Esophagus squamous epithelium (tissue), 5 donors: ENCODE measurements around the gene ADGRG1. TPM values are rescaled to one million over a fixed set of nuclear protein-coding genes. Genes with fewer than 3 reads are reported as not detected.

Experiments
- DNase-seq: peaks from one replicate; lab custom pipeline; 2025; lab: John Stamatoyannopoulos, UW
- H3K27ac ChIP-seq, 4 donors: fragments of 200-600 bp; sonication (generic); one replicate each; pipeline ENCODE4 v1.5.1; 2016 to 2019; ENCODE audit warnings: mild to moderate bottlenecking in 1 of 4
- H3K27me3 ChIP-seq, 4 donors: fragments of 200-600 bp; sonication (generic); 1 replicate in 3 of 4; 2 replicates in 1 of 4; pipeline versions ENCODE4 v1.5.1 to v1.6.0; 2017 to 2021; ENCODE audit warnings: antibody characterized with exemption in 1 of 4
- H3K36me3 ChIP-seq, 3 donors: fragments of 200-600 bp; sonication (generic); one replicate each; pipeline ENCODE4 v1.5.1; 2016 to 2019
- H3K4me1 ChIP-seq, 3 donors: fragments of 200-600 bp; sonication (generic); one replicate each; pipeline ENCODE4 v1.5.1; 2017 to 2019
- H3K4me3 ChIP-seq, 4 donors: fragments of 200-600 bp; sonication (generic); 1 replicate in 3 of 4; 2 replicates in 1 of 4; pipeline ENCODE4 v1.5.1; 2016 to 2019; ENCODE audit warnings: mild to moderate bottlenecking in 2 of 4, moderate library complexity in 1 of 4
- H3K9me3 ChIP-seq, 3 donors: fragments of 200-600 bp; sonication (generic); one replicate each; pipeline ENCODE4 v1.5.1; 2016 to 2019
- CTCF ChIP-seq, 6 experiments: fragments of 450-650 bp in 4 of 6; fragments of 200-600 bp in 2 of 6; sonication (generic) in 2 of 6; IDR thresholded peaks; one replicate each; pipeline ENCODE4 v1.5.1; 2016 to 2019; ENCODE audit warnings: antibody characterized with exemption in 6 of 6, mild to moderate bottlenecking in 4 of 6, moderate library complexity in 4 of 6
- POLR2A ChIP-seq, 4 donors: fragments of 450-650 bp; IDR thresholded peaks; one replicate each; pipeline ENCODE4 v1.6.1; 2017; ENCODE audit warnings: antibody characterized with exemption in 4 of 4, mild to moderate bottlenecking in 4 of 4, moderate library complexity in 3 of 4
- WGBS, 2 donors: methylation state at CpG; one replicate each; pipeline ENCODE4 v1.1.5; 2018; 5-methylcytosine and 5-hydroxymethylcytosine counted together
- intact Hi-C: fragments of 100-400 bp; cut with DNase I; formaldehyde crosslinking; loops from one replicate; pipeline ENCODE4 v1.15.0; 2022
- total RNA-seq, 4 donors: library from RNA; depleted of rRNA; stranded (reverse); fragments of >200 nt; gene quantifications; one replicate each; pipeline ENCODE4 v1.1.0, GENCODE V29; 2016
- donor health status: DM: yes; HTN: yes; CAD: no.

ADGRG1 gene
- total RNA-seq, 4 donors from 2014 or later: 37.0 to 65.5 (median 42.1) TPM

GRCh38 chr16:57644383-57645014, 16.1 kb downstream of the ADGRG1 start:
- WGBS, 2 donors: 85 to 89% methylated on average over 11 of the region's 11 CpGs
- peaks cover 0 to 10% (median 0%) of the 10 kb centered on the region in 4 donors for H3K27me3 ChIP-seq
- peaks cover 11 to 81% (median 45%) of the 10 kb centered on the region in 3 donors for H3K4me1 ChIP-seq
- TF ChIP-seq POLR2A (IDR thresholded peaks at IDR 0.05): no peak
- no peak for TF ChIP-seq CTCF (IDR thresholded peaks at IDR 0.05)
- intact Hi-C loops: loop anchor here (5.0 kb wide), 1 partner anchor 42 kb away; no protein-coding TSS in a partner anchor
- H3K27ac ChIP-seq: no peak overlapping the region
- no peaks in the 10 kb centered on the region for H3K9me3 ChIP-seq
- peaks cover 0 to 50% (median 0%) of the 10 kb centered on the region in 3 donors for H3K36me3 ChIP-seq
- no peak overlapping the region for H3K4me3 ChIP-seq
- DNase-seq: no peak

- Histone ChIP-seq H3K9me3 (no peaks in the 10 kb centered on the region), H3K4me1 (peaks cover 11 to 75% (median 45%) of the 10 kb centered on the region in 3 donors), H3K27me3 (peaks cover 0 to 12% (median 0%) of the 10 kb centered on the region in 4 donors), H3K4me3 (no peak overlapping the region), H3K27ac (peak overlapping the region in 3 of 4 donors; percentile 70 to 81 (median 73)), H3K36me3 (peaks cover 0 to 57% (median 0%) of the 10 kb centered on the region in 3 donors)
- WGBS, 2 donors: no CpG with 5 or more reads among the region's 10 CpGs
- TF ChIP-seq CTCF (IDR thresholded peaks at IDR 0.05): no peak
- no peak for TF ChIP-seq POLR2A (IDR thresholded peaks at IDR 0.05)
- intact Hi-C loops: loop anchor here (5.0 kb wide), 1 partner anchor 43 kb away; no protein-coding TSS in a partner anchor
- DNase-seq: no peak
Measured at GRCh38 chr16:57645169-57645568, 16.7 kb downstream of the ADGRG1 start.

GRCh38 chr16:57645691-57646387, 17.4 kb downstream of the ADGRG1 start:
- DNase-seq: no peak
- Histone ChIP-seq H3K4me3 (peak overlapping the region in 1 of 4 donors; percentile 7), H3K27me3 (peaks cover 0 to 12% (median 0%) of the 10 kb centered on the region in 4 donors), H3K9me3 (no peaks in the 10 kb centered on the region), H3K36me3 (peaks cover 0 to 60% (median 0%) of the 10 kb centered on the region in 3 donors), H3K4me1 (peaks cover 11 to 70% (median 45%) of the 10 kb centered on the region in 3 donors), H3K27ac (peak overlapping the region; percentile 19 to 81 (median 72))
- 30 to 32% methylated on average over 11 to 12 of the region's 24 CpGs for WGBS, 2 donors
- intact Hi-C loops: loop anchor here (5.0 kb wide), 1 partner anchor 44 kb away; no protein-coding TSS in a partner anchor
- TF ChIP-seq CTCF (IDR thresholded peaks at IDR 0.05): no peak
- TF ChIP-seq POLR2A (IDR thresholded peaks at IDR 0.05): no peak

- intact Hi-C loops: loop anchor here (5.0 kb wide), 1 partner anchor 44 kb away; no protein-coding TSS in a partner anchor
- peak overlapping the region; percentile 19 to 81 (median 72) for H3K27ac ChIP-seq
- H3K4me1 ChIP-seq: peaks cover 11 to 70% (median 45%) of the 10 kb centered on the region in 3 donors
- H3K9me3 ChIP-seq: no peaks in the 10 kb centered on the region
- peak overlapping the region in 1 of 4 donors; percentile 7 for H3K4me3 ChIP-seq
- DNase-seq: no peak
- H3K36me3 ChIP-seq: peaks cover 5 to 60% (median 6%) of the 10 kb centered on the region in 3 donors
- WGBS, 2 donors: 20 to 66% methylated on average over 2 to 7 of the region's 14 CpGs
- peaks cover 0 to 12% (median 0%) of the 10 kb centered on the region in 4 donors for H3K27me3 ChIP-seq
- TF ChIP-seq POLR2A (IDR thresholded peaks at IDR 0.05) (no peak), CTCF (IDR thresholded peaks at IDR 0.05) (no peak)
Measured at GRCh38 chr16:57646388-57647039, 18.1 kb downstream of the ADGRG1 start.
